HG03575 (cell line): ENCODE results near the gene HECW1.

Experiments used
- ATAC-seq: cut with Tn5 transposase; IDR thresholded peaks from one replicate; pipeline ENCODE4 v1.9.1; 2021; ENCODE audit not compliant: unreplicated experiment, insufficient number of reproducible peaks, low FRiP score; ENCODE audit errors: extremely low read depth

Gene HECW1

GRCh38 chr7:43531700-43532099 is 419.3 kb downstream of the HECW1 start:
- no peak for ATAC-seq

- ATAC-seq = no peak
These were observed 421.5 kb downstream of the HECW1 start for GRCh38 chr7:43533801-43534479.

DNA sequence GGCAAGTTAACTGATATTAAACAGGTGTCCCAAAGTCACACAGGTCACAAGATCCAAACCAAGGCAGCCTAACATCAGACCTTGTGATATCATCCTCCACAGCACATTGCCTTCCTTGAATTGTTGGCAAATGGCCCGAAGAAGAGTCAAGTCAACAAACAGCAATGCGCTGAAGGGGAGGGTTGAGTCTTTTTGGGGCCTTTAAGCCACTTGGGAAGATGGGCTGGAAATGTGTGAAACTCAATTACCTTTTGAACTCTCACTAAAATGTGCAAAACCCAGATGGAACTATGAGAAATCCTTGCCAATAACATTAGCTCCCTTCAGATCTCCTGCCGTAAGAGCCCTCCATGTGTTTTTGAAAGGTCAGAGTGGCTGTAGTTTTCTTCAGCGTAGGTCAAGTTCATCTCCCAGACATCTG is 422.6 kb downstream of the HECW1 start:
- ATAC-seq = no peak

GRCh38 chr7:43535810-43536585 is 423.6 kb downstream of the HECW1 start:
- no peak for ATAC-seq

DNA sequence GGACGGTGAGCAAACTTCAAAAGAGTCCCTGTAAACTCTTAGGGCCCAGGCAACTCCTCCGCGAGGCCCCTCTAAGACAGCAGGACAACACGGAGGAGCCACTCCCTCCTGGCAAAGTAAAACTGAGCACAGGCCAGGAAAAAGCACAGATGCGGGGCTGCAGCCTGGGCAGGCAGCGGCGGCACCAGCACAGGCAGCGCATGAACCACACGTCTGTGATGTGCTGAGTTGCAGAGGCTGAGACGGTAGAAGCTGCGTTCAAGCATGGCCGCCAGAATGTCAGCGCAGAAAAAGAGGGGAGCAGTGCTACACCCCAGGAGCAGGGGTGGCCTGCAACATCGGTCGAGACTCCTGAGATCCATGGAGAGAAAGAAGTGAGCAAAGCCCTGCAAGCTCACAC is 424.3 kb downstream of the HECW1 start:
- ATAC-seq = no peak

GRCh38 chr7:43537765-43538403 is 425.4 kb downstream of the HECW1 start:
- ATAC-seq = no peak

DNA sequence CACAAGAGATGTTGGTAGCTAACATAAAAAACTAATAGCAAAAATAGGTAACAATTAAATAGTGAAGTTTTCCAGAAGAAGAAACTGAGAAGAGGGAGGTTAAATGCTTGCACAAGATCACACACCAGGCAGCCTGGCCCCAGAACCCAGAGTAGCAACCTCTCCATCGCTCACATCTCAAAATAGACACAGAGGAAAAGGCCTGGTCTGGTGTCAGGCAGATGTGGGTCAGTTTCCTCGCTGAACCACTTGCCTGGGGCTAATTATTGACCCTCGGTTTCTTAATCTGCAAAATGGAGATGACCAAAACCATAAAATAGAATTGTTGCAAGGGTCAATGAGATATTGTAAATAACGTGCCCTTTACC is 425.9 kb downstream of the HECW1 start:
- no peak for ATAC-seq

DNA sequence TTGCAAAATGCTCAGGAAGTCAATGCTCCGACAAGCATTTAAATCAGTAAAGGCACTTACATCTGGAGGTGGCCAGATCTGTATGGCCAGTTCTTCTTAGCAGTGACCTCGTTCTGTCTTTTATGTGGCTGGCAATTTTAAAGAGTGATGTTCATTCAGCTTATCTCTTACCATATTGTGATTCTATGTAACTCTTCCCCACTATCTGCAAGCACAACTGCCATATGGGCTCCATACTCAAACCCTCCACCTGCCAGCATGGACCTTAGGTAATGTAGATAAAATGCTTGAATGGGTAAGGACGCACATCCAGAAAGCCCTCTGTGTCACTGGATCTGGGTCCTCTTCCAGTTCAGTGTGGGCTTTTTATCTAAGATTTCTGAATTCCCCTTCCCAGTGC is 428.0 kb downstream of the HECW1 start:
- no peak for ATAC-seq

- no peak for ATAC-seq
These were observed 430.3 kb downstream of the HECW1 start for GRCh38 chr7:43542716-43543115.

GRCh38 chr7:43546231-43546630 is 433.8 kb downstream of the HECW1 start:
- no peak for ATAC-seq

- ATAC-seq = no peak
These were observed 438.0 kb downstream of the HECW1 start for GRCh38 chr7:43550427-43550826.

DNA sequence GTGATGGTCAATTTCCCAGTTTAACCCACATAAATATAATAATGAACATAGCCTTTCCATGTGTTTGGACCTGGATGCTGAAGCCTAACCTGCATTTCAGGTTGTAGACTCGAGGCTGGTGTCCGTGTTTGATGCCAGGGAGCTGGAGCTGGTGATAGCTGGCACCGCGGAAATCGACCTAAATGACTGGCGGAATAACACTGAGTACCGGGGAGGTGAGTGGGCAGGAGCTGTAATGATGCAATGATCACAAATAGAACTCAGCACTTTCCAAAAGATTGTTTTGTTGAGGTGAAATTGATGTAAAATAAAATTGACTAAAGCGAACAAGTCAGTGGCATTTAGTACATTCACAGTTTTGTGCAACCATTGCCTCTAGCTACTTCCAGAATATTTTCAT is 439.7 kb downstream of the HECW1 start:
- ATAC-seq = no peak

GRCh38 chr7:43553999-43554398 is 441.6 kb downstream of the HECW1 start:
- no peak for ATAC-seq

DNA sequence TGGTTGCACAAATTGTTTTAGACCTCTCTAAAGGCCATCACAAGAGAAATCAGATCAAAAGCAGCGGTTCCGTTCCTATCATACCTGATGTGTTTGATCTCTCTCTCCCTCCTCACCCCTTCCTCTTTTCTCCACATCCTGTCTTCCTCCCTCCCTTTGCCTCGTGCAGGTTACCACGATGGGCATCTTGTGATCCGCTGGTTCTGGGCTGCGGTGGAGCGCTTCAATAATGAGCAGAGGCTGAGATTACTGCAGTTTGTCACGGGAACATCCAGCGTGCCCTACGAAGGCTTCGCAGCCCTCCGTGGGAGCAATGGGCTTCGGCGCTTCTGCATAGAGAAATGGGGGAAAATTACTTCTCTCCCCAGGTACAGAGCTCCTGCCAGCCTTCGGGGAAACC is 442.0 kb downstream of the HECW1 start:
- ATAC-seq = no peak

DNA sequence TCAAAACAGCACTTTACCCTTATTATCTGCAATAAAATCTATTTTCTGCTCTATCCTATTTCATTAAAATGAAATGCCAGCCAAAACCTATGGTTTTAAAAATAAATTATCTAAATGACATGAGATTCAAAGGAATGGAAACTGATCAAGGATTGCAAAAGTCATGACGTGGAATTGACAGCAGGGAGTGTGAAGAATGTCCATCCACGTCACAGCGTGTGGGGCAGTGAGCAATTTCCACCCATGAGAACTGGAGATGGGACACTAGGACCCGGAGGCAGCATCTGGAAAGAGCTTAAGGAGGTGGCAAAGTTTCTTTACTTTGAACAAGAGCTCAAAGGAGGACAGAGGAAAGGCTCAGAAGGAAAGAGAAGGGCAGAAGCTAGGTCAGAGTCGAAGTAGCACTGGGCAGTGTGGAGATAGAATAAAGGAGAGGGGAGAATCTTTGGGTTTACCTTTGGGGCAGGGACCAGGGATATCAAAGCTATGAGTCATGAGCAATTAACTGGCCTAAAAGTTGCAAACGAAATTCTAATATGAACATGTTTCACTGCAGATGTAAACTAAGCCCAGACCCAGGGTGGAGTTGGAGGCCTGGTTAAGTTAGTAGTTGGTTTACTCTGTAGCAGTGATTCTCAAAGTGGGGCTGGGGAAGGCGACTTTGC is 445.5 kb downstream of the HECW1 start:
- ATAC-seq = no peak

DNA sequence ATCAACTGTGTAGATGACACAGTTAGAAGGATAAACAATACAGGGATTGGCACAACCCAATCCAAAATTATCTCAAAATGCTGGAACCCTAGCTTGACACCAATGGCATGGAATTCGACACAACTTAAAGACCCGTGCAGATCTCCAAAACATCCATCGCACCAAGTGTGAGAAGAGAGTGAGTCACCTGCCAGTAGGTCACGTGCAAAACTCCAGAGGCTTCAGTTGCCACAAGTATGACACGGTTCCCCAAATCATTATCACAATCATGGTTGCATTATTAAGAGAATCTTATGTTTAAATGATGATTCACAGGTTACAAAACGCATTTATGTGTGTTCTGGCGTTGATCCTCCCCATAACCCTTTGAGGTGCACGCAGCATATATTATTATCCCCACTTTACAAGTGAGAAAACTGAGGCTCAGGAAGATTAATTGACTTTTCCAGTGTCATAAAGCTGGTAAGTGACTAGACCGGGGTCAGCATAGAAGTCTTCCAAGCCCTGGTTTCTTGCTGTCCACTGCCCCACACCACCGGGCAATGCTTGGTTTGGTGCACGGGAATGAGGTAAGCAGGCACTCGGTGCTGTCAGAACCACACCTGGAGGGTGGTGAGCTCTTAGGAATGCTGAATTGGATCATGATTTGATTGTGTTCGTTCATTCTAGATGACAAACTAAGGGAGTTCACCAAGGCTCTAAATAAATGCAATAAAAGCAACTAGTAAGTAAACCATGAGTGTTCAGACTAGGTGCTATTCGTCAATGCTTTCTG is 446.9 kb downstream of the HECW1 start:
- no peak for ATAC-seq

- ATAC-seq = no peak
These were observed 447.5 kb downstream of the HECW1 start for GRCh38 chr7:43559946-43560335.

DNA sequence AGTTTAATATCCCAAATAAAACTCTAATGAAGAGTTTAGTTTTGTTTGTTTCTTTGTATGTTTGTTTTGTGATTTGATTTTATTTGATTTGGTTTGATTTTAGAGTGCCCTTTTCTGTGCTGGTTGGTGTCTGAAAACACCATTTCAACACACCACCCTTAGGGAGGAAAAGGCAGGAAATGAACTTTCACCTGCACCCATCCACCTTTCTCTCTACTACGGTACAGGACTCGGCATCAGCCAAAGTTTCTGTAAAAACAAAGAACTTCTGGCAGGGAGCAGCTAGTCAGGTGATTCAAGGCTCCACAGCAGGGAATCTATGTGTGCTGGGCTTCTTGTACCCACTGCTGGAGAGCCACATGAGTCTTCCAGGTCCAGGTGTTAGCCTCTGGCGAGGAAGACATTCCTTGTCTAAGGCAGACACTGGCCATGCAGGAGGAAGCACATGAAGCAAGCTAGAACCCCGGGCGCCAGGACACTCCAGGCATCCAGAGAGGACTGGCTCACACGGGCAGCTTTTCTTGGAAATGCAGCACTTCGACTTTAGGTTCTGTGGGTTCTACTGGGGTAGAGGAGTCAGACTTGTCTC is 448.4 kb downstream of the HECW1 start:
- no peak for ATAC-seq

DNA sequence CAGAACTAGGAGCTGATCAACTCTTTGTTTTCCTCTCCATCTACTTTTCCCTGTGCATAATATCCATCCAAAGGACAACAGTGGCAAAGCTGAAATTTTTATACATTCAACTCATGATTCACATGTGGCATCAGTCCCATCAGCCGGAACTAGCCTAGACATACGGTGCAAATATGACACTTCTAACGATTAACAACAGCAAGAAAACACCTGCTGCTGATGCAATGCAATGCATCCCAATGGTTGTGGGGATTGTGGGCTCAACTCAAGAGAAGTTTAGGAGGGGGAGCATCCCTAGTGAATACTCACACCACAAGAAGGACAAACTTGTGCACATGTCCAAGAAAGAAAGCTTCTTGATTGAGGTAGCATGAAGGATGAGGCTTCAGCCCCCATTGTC is 449.9 kb downstream of the HECW1 start:
- ATAC-seq = no peak
